GM12801 (cell line): Measurements from ENCODE around the gene PSMA7.

Experiments used
- TF ChIP-seq, protein P1 (sequence below): IDR thresholded peaks from one replicate; pipeline ENCODE4 v1.5.1; 2011; ENCODE audit warnings: control low read depth; ENCODE audit not compliant: insufficient read length; ENCODE audit errors: extremely low read depth

The PSMA7 gene

DNA sequence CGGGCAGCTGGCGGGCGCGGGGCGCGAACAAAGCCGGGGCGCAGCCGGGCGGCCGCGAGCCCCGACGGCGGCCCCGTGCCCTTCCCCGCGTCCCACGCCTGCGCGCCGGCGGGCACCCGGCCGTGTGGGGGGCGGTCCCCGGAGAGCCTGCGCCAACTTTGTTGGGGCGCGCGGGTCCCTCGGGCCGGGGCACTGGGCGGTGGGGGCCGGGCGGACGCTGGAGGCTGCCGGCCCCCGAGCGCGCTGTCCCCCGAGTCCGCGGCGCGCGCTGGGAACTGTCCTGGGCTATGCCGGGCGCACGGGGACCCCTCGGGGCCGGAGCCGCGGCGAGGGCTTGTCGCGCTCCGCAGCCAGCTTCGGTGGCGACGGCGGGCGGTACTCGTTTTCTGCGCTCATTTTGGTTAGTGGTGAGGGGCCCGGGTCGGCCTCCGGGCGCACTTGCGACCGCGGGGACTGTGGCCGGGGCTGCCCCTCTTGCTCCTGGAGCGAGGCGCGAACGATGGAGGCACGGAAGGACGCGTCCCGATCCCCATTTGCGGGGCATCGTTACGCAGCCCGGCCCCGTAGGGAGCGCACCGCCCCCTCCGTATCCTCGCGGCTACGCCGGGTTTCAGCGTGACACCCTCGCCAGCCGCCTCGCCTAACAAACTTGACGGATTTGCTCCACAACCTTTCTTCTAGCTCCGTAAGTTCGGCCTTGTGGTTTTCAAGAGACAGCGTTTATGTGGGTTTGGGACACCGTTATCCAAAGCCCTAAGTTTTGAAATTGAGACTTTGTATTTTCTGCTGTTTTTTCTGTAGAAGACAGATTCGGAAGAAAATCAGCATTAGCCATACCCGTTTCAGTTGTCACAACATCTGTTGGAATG, 997 bp upstream of the PSMA7 start:
- TF ChIP-seq, protein P1, sequence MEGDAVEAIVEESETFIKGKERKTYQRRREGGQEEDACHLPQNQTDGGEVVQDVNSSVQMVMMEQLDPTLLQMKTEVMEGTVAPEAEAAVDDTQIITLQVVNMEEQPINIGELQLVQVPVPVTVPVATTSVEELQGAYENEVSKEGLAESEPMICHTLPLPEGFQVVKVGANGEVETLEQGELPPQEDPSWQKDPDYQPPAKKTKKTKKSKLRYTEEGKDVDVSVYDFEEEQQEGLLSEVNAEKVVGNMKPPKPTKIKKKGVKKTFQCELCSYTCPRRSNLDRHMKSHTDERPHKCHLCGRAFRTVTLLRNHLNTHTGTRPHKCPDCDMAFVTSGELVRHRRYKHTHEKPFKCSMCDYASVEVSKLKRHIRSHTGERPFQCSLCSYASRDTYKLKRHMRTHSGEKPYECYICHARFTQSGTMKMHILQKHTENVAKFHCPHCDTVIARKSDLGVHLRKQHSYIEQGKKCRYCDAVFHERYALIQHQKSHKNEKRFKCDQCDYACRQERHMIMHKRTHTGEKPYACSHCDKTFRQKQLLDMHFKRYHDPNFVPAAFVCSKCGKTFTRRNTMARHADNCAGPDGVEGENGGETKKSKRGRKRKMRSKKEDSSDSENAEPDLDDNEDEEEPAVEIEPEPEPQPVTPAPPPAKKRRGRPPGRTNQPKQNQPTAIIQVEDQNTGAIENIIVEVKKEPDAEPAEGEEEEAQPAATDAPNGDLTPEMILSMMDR = no peak

DNA sequence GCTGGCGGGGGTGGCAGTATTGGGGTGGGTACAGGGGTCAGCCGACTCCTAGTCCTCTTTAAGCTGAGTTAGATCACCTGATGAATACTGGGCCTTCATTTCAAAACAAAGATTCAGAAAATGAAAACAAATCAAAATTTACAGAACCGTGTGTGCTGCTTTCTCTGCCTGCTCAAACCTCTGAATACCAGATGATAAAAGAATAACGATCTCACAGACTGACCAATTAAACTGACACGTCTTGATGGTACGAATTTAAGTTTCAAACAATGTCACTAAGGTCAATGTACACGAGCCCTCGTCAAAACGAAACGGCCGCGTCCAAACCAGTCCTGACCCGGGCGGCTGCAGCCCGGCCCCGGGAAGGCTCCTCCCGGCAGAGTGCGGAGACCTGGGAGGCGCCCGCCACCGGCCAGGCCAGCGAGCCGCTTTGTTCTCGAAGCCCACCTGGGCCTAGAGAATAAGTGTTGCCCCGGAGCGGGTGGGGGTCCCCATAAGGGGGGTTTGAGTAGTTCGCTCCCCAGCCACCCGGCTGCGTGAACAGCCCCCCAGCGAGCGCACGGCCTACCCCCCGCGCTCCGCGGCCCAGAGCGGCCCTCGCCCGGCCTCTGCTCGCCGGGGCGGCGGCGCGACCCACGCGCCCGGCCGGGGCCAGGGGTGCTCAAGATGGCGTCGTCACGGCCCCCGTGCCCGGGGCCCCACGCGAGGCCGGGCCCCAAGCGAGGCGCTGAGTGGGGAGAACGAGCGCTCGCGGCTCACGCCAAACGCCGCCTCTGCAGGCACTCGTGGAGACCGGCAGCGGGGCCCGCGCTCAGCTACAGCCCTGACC, 728 bp downstream of the PSMA7 start:
- TF ChIP-seq, protein P1 = no peak

DNA sequence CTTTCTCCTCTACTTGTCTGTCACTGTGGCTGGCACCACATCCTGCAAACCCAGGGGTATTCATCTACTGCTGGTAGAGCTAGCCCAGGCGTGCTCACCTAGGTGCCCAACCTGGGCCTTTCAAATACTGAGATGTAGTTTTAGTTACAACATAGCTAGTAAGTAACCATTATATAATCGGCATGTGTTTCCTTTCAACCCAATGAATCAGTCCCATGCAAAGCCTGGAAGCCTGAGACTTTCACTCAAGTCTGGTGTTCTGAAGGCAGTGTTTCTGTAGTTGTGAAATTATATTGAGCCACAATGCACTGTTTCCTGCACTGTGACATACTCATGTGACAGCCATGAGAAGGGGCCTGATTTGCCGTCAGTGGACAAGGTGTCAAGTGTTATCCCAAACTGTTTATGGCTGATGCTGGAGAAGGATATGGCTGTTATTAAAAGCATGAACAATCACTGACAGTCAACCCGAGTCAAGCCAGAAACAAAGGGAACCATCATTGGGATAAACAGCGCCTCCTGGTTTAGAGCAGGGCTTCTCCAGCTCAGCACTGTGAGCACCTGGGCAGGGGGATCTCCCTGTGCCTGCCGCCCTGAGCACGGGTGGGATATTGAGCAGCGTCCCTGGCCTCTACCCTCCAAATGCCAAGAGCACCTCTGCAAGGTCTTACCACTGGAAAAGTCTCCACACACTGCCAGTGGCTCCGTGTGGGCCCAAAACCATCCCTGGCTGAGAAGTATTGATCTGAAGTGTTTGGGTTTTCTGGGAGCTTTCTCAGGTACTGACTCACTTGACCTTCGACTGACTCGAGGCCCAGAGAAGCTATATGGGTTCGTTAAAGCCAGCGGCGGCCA, 1.6 kb downstream of the PSMA7 start:
- TF ChIP-seq, protein P1 = no peak

DNA sequence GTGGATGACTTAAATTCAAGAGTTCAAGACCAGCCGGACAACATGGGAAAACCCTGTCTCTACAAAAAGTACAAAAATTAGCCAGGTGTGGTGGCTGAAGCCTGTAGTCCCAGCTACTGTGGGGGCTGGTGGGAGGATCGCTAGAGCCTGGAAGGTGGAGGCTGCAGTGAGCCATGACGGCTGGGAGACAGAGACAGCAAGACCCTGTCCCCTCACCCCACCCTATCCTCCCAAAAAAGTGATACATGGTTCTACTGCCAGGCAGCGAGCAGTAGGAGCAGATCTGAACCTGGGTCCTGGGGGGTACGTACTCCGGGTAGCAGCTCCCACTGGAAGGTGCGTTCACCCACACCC, 2.2 kb downstream of the PSMA7 start:
- TF ChIP-seq, protein P1 = no peak

DNA sequence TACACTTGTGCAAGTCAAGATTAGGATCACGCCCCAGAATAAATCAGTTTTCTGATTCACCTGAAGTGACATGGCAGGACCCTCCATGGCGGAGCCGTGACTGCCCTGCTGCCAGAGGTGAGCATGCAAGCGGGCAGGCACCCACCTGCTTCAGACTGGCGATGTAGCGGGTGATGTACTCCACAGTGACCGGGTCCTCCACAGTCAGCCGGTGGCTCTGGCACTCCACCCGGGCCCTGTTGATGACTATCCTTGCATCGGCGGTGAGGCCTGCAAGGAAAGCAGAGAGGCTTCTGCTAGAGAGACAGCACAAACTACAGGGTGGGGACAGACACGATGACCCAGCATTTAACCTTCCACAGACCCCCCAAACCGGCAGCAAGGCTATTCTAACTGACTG, 3.6 kb downstream of the PSMA7 start:
- TF ChIP-seq, protein P1 = no peak

DNA sequence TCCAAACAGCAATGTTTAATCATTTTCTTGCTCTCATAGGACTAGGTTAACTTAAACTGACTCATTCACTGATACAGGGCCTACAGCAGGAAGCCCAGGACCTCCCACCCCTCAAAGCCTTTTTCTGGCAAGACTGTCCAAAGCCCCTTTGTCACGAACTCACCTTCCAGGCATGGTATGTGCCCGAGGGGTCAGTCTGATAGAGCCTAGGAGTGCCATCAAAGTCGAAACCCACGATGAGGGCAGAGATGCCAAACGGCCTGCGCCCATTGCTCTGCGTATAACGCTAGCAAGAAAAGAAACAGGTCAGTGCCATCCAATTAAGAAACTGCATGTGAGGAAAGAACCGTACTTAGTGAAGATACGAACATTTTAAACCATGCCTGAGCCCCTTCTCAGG, 4.3 kb downstream of the PSMA7 start:
- TF ChIP-seq, protein P1 = no peak

DNA sequence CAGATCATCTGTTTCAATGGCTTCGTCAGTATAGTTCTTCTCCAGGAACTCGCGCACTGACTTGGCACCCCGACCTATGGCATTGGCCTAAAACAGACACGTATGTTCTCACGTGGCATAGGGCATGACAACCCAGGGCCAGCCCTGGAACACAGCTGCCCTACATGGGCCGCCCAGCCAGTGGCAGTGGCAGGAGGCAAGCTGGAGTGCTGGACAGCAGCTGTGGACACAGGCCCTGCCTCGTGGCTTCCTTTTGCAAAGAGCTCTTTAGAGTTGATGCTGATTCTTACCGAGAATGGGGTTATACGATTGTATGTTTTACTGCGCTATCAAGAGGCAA, 5.0 kb downstream of the PSMA7 start:
- TF ChIP-seq, protein P1 = no peak
